HepG2 (cell line): ENCODE data around the gene SDR42E2. TPM values are rescaled to one million over a fixed set of nuclear protein-coding genes. Genes with fewer than 3 reads are reported as not detected.
A peak's percentile ranks its signal among the peaks of the same experiment; 100 is the strongest.

ENCODE experiments used
- ATAC-seq: fragments of 200-7000 bp; cut with Tn5 transposase; 3 replicates; pipeline ENCODE4 v1.9.1; 2020; ENCODE audit warnings: mild to moderate bottlenecking, moderate library complexity
- BruUV-seq: library from RNA; stranded (reverse); fragments of 400-500 nt; replicated peaks from 2 replicates; lab custom pipeline; 2021; lab: Mats Ljungman, UMichigan
- CTCF ChIA-PET: fragments of 300-600 bp; formaldehyde crosslinking; extraction: SDS; loops from one replicate; lab custom pipeline; 2021; ENCODE audit warnings: low total read pairs, inconsistent platforms, low intra/inter-chr PET ratio; lab: Yijun Ruan, JAX
- POLR2A ChIA-PET: fragments of 350-600 bp; sonication (Branson Sonifier 250); formaldehyde crosslinking; loops from one replicate; lab custom pipeline; 2020; ENCODE audit warnings: antibody characterized with exemption, inconsistent platforms; lab: Yijun Ruan, JAX
- DNase-seq: peaks from one replicate; pipeline ENCODE4 v3.0.0-alpha.2; 2015; ENCODE audit warnings: low spot score
- FAIRE-seq: peaks from 3 replicates; lab custom pipeline; 2011; peaks lifted over from hg19 to GRCh38; lab: Jason Lieb, UNC
- H2AFZ ChIP-seq: one replicate; pipeline ENCODE4 v1.6.1; 2011; ENCODE audit warnings: low read length, inconsistent platforms
- H3K27ac ChIP-seq: fragments of 300-600 bp; 3 replicates; pipeline ENCODE4 v1.8.0; 2011; ENCODE audit warnings: mixed run types, mild to moderate bottlenecking, mixed read lengths, low read length, inconsistent platforms; ENCODE audit not compliant: insufficient read depth; ENCODE audit errors: extremely low read length
- H3K27me3 ChIP-seq, 2 experiments: fragments of 200-600 bp in 1 of 2; 2 replicates in 1 of 2; 3 replicates in 1 of 2; pipeline versions ENCODE4 v1.6.0 to v1.8.0; 2011; ENCODE audit warnings: low read length in 2 of 2, mild to moderate bottlenecking in 2 of 2, moderate library complexity in 2 of 2, inconsistent platforms in 1 of 2; ENCODE audit not compliant: insufficient read depth in 2 of 2, control insufficient read depth in 1 of 2
- H3K36me3 ChIP-seq, 2 experiments: fragments of 200-600 bp in 1 of 2; replicated peaks in 1 of 2; 2 replicates in 1 of 2; 3 replicates in 1 of 2; pipeline versions ENCODE4 v1.5.1 to v1.8.0; 2011; ENCODE audit warnings: low read length in 2 of 2, inconsistent platforms in 1 of 2; ENCODE audit not compliant: insufficient read depth in 2 of 2, control insufficient read depth in 1 of 2
- H3K4me1 ChIP-seq: 2 replicates; pipeline ENCODE4 v1.5.1; 2012; ENCODE audit warnings: low read length, inconsistent platforms; ENCODE audit not compliant: insufficient read depth
- H3K4me2 ChIP-seq: 2 replicates; pipeline ENCODE4 v1.6.0; 2011; ENCODE audit warnings: low read depth, low read length, inconsistent platforms
- H3K4me3 ChIP-seq, 3 experiments: fragments of 200-600 bp in 1 of 3; sonication (generic), shearing (Covaris generic) in 1 of 3; replicated peaks in 1 of 3; 2 replicates each; pipeline ENCODE4 v1.5.1; 2011 to 2016; ENCODE audit warnings: low read length in 3 of 3, inconsistent platforms in 2 of 3, low read depth in 2 of 3, mild to moderate bottlenecking in 2 of 3, control low read depth in 1 of 3, mixed read lengths in 1 of 3; ENCODE audit not compliant: insufficient read depth in 1 of 3
- H3K79me2 ChIP-seq: one replicate; pipeline ENCODE4 v1.6.1; 2011; ENCODE audit warnings: low read length, inconsistent platforms; ENCODE audit not compliant: insufficient read depth
- H3K9ac ChIP-seq: 2 replicates; pipeline ENCODE4 v1.6.0; 2011; ENCODE audit warnings: mild to moderate bottlenecking, low read depth, low read length, inconsistent platforms; ENCODE audit not compliant: insufficient read depth
- H3K9me3 ChIP-seq: 2 replicates; pipeline ENCODE4 v1.5.1; 2012; ENCODE audit warnings: mild to moderate bottlenecking, low read length
- H4K20me1 ChIP-seq: 2 replicates; pipeline ENCODE4 v1.6.0; 2011; ENCODE audit warnings: inconsistent platforms, mild to moderate bottlenecking, low read length, moderate library complexity; ENCODE audit not compliant: insufficient read depth
- ASH2L ChIP-seq: fragments of 300-600, 200-600 bp; sonication (generic); IDR thresholded peaks from 2 replicates; pipeline ENCODE4 v1.7.0; 2017; ENCODE audit warnings: low read depth, mild to moderate bottlenecking, moderate library complexity, mixed read lengths, low read length; ENCODE audit not compliant: insufficient read length
- DPF2 ChIP-seq: sonication (generic); formaldehyde crosslinking; IDR thresholded peaks from 2 replicates; pipeline ENCODE4 v1.4.0; 2020; ENCODE audit warnings: mild to moderate bottlenecking, low read depth, missing genetic modification reagents, borderline replicate concordance
- E2F1 ChIP-seq: sonication (generic); formaldehyde crosslinking; IDR thresholded peaks from 2 replicates; pipeline ENCODE4 v1.5.0; 2020; ENCODE audit warnings: missing genetic modification reagents
- KDM5A ChIP-seq: fragments of 200-600 bp; sonication (generic); IDR thresholded peaks from 2 replicates; pipeline ENCODE4 v1.7.0; 2018; ENCODE audit warnings: antibody characterized with exemption, mild to moderate bottlenecking, low read length, borderline replicate concordance
- MBNL3 ChIP-seq: fragments of 250-450 bp; sonication (Bioruptor Pico); conservative IDR thresholded peaks from 2 replicates; pipeline ENCODE4 v1.8.0; 2022; ENCODE audit warnings: mild to moderate bottlenecking, inconsistent platforms
- MXD1 ChIP-seq: sonication (generic); formaldehyde crosslinking; IDR thresholded peaks from 2 replicates; pipeline ENCODE4 v1.4.0; 2020; ENCODE audit warnings: mild to moderate bottlenecking, missing genetic modification reagents
- RFX3 ChIP-seq: IDR thresholded peaks from 2 replicates; pipeline ENCODE4 v1.6.1; 2016; ENCODE audit warnings: missing biosample characterization, missing genetic modification reagents
- SP140L ChIP-seq: sonication (generic); formaldehyde crosslinking; IDR thresholded peaks from 2 replicates; pipeline ENCODE4 v1.4.0; 2020; ENCODE audit warnings: missing genetic modification reagents, borderline replicate concordance
- ZBTB21 ChIP-seq: sonication (generic); formaldehyde crosslinking; IDR thresholded peaks from 2 replicates; pipeline ENCODE4 v1.4.0; 2020; ENCODE audit warnings: missing genetic modification reagents
- ZNF101 ChIP-seq: sonication (generic); formaldehyde crosslinking; IDR thresholded peaks from 2 replicates; pipeline ENCODE4 v1.4.0; 2020; ENCODE audit warnings: mild to moderate bottlenecking, low read depth, missing genetic modification reagents, borderline replicate concordance
- ZNF282 ChIP-seq: fragments of 450-650 bp; IDR thresholded peaks from 2 replicates; pipeline ENCODE4 v1.6.1; 2018; ENCODE audit not compliant: partially characterized antibody
- ZNF770 ChIP-seq: sonication (generic); formaldehyde crosslinking; IDR thresholded peaks from 2 replicates; pipeline ENCODE4 v1.5.0; 2020; ENCODE audit warnings: mild to moderate bottlenecking, missing genetic modification reagents
- ZSCAN31 ChIP-seq: sonication (generic); formaldehyde crosslinking; IDR thresholded peaks from 2 replicates; pipeline ENCODE4 v1.5.0; 2020; ENCODE audit warnings: low read depth, mild to moderate bottlenecking, missing genetic modification reagents
- WGBS: methylation state at CpG from one replicate; pipeline ENCODE4 v1.1.6; 2017; ENCODE audit warnings: low lambda C conversion rate; 5-methylcytosine and 5-hydroxymethylcytosine counted together
- in situ Hi-C: cut with HindIII; loops from 2 replicates; pipeline ENCODE4 v1.10.0; 2017; ENCODE audit warnings: low pct_unique_long_range_greater_than_20kb; ENCODE audit not compliant: extremely low pct_ligation_motif_present
- intact Hi-C: fragments of 100-400 bp; cut with micrococcal nuclease; formaldehyde crosslinking; loops from one replicate; pipeline ENCODE4 v1.10.0; 2022; ENCODE audit not compliant: unreplicated experiment
- polyA plus RNA-seq, 8 experiments: library from polyadenylated mRNA; depleted of rRNA in 3 of 8; stranded (reverse) in 7 of 8; unstranded in 1 of 8; fragments of >200 nt; fragmentation: Illumina TruSeq in 4 of 8; extraction: Trizol in 4 of 8; gene quantifications; 2 replicates each; pipeline versions ENCODE4 v1.2.1 to v1.2.3, GENCODE V29; 2011 to 2016; ENCODE audit warnings: low read depth in 4 of 8, missing spikeins in 1 of 8, mixed read lengths in 1 of 8; ENCODE audit not compliant: insufficient read depth in 1 of 8
- total RNA-seq, 5 experiments: library from RNA; depleted of rRNA; stranded (reverse); fragments of >200 nt; fragmentation: Illumina TruSeq; extraction: Trizol; gene quantifications; 2 replicates each; pipeline ENCODE4 v1.2.3, GENCODE V29; 2016; ENCODE audit warnings: low read depth in 1 of 5

Gene SDR42E2
- total and polyA plus RNA-seq, 2 of the 13 experiments (the other 11 are each of a cell fraction or from before 2014, with no cell fraction given) = 0.05 to 0.11 TPM

GRCh38 chr16:22204091-22204655, 41.9 kb downstream of the SDR42E2 start (continued):
- TF ChIP-seq ZNF770 (CRISPR knock-in tag) (peak; percentile 40; the same call in 1 of the 2 replicates), ASH2L (no peak), DPF2 (CRISPR knock-in tag) (no peak), ZBTB21 (no peak), ZNF282 (no peak)

GRCh38 chr16:22205577-22206012, 43.3 kb downstream of the SDR42E2 start:
- Histone ChIP-seq H3K4me2 (peak overlapping the region; percentile 96), H3K79me2 (peaks cover 41% of the 10 kb centered on the region), H2AFZ (peak overlapping the region; percentile 55), H3K36me3 (peaks cover 0 to under 1% of the 10 kb centered on the region in 2 experiments), H3K27ac (peak overlapping the region; percentile 53), H3K27me3 (no peaks in the 10 kb centered on the region; a peak in 1 of 5 replicates), H4K20me1 (0 out of 2 replicates have a peak, but pooled peaks cover 3% of the 10 kb centered on the region), H3K9ac (peak overlapping the region; percentile 85), H3K9me3 (no peaks in the 10 kb centered on the region), H3K4me1 (peaks cover 72% of the 10 kb centered on the region), H3K4me3 (peak overlapping the region; percentile 54 to 97 (median 93))
- ATAC-seq (no peak), DNase-seq (no peak), FAIRE-seq (no peak)
- intact Hi-C loops = loop anchor here (1.0 to 5.0 kb wide), 2 partner anchors 82 to 92 kb away; partner anchors contain the start of gene POLR3E
- in situ Hi-C loops = no loop called here
- WGBS = 9% methylated on average over 11 of the region's 11 CpGs
- ChIA-PET CTCF (interaction anchor here (0.9 to 1.9 kb wide), 2 partner anchors 10 to 92 kb away, joined by 3 to 14 read pairs; partner anchors contain the start of gene POLR3E), POLR2A (interaction anchor here (0.6 to 5.4 kb wide), 11 partner anchors 8 to 252 kb away, joined by 3 to 78 read pairs (median 4); partner anchors contain the start of genes POLR3E and UQCRC2)
- TSS peak; percentile 98 for BruUV-seq
- TF ChIP-seq ZNF101 (0 out of 2 replicates have a peak, but pooled peaks have one; percentile 4), MBNL3 (CRISPR knock-in tag) (no peak), KDM5A (no peak), MXD1 (CRISPR knock-in tag) (no peak), RFX3 (0 out of 2 replicates have a peak, but pooled peaks have one; percentile 9), ZSCAN31 (no peak), SP140L (CRISPR knock-in tag) (0 out of 2 replicates have a peak, but pooled peaks have one; percentile 26), E2F1 (0 out of 2 replicates have a peak, but pooled peaks have one; percentile 8)
